Left hindlimb (tissue), 1 donor: ENCODE measurements around the gene PCIF1.
"Not testable (repeated sequence)": the region's sequence is repeated elsewhere in the genome, so short reads cannot be mapped to it uniquely, and the experiment has no call there.

Source experiments
- DNase-seq: peaks from one replicate; pipeline ENCODE4 v3.0.0-alpha.2; 2018

The PCIF1 gene

DNA sequence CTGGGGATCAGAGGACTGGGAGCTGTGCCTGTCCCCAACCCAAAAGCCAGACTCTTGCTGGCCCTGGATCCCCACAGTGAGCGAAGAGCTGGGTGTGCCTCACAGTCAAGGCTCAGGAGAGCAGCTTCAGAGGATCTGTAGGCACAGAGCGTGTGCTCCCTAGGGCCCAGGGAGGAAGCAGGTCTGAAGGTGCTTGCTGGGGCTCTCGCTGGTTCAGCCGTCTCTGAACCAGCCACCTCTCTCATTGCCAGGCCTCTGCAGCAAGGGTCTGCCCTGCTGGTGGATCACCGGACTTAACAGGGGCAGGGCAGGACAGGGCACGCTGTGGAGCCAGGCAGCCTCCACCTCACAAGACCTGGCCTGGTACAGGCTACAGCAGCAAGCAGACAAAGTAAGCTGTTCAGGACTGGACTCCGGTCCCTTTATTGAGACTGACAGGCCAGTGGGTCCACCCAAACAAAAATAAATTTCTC, 13.8 kb downstream of the PCIF1 start:
- DNase-seq = no peak

DNA sequence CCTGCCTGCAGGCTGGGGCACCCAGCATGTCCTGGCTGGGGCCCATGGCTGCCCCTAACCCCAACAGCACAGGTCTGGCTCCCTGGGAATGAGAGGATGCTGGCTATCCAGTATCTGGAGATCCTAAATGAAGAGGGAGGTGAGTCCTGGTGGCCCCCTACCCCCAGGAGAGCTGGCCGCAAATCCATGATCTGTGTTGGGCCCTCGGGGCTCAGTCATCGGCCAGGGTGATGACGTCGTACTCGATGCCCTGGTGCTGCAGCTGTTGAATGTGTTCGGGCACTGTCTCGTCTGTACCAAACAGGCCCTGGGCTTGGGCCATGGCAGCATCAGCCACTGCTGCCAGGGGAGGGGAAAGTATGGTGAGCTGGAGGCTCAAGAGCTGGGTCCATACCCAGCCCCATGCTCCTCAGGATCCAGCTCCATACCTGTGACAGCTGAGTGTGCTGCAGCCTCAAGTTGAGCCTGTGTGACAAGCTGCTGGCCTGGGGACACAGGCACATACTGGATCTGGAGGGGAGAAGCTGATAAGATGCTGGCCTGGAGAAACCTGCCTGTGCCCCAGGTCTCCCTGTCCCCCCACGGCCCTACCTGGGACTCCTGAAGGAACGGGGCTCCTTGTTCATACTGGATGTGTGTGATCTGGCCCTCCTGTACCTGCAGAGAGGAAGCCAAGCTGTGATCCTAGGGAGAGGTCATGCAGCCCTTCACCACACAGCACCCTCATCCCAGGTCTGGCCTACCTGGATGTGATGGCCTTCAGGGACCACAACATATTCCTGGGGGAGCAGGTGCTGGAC, 14.5 kb downstream of the PCIF1 start:
- DNase-seq = no peak

DNA sequence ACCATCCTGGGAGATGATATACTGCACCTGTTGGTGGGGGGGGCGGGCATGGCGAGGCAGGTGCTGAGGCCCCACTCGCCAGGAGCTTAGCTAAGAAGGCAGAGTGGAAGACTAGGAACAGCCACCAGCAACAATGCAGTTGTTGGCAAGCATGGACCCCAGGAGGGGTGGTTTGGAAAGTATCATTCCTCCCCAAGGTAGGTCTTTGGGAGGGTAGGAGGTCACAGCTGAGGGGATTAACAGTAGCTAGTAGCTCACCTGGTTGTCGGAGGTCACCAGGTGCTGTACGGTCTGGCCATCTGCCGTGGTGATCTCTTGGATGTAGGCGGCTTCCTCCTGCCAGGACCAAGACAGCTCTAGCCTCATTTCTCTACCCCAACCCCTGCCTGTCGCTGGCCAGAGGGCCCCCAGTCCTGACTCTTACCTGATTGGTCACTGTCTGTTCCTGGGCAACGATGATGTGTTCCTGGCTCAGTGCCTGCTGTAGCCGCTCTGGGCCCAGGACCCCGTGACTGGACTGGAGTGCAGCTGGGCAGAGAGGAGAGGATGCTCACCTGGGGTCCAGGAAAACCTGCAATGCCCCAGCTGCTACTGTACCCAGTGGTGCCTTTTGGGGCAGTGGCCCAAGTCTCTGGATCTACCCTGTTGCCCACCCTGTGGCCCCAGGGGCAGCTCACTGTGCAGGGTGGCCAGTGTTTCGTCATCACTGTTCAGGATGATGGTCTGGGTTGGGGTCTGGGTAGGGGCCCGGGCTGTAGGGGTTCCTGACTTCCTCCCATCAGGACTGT, 15.3 kb downstream of the PCIF1 start:
- no peak for DNase-seq

DNA sequence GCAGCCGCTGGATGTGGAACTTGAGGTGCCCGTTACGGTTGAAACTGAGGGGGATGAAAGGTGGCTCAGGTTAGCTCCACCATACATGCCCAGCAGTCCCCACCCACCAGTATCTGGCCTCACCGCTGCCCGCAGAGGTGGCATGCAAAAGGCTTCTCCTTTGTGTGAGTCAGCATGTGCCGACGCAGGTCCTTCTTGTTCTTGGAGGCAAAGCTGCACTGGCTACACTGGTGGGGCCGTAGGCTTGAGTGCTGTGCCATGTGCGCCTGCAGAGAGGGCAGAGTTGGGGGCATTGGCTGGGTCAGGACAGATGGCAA, 15.8 kb downstream of the PCIF1 start:
- DNase-seq = no peak

- no peak for DNase-seq
Measured at GRCh38 chr20:45951925-45952834, 17.7 kb downstream of the PCIF1 start.

GRCh38 chr20:45952861-45953260, 18.4 kb downstream of the PCIF1 start:
- DNase-seq = no peak

- no peak for DNase-seq
Measured at GRCh38 chr20:45953672-45954071, 19.2 kb downstream of the PCIF1 start.

DNA sequence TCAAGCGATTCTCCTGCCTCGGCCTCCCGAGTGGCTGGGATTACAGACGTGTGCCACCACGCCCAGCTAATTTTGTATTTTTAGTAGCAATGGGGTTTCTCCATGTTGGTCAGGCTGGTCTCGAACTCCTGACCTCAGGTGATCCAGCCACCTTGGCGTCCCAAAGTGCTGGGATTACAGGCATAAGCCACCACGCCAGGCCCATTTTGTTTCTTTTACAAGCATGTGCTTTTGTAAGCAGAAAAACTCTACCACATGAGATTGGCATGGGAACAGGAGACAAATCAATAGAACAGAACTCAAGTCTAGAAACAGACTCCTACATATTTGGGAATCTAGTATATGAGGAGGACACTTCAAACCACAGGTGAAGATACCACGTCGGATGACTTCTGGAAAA, 21.8 kb downstream of the PCIF1 start:
- DNase-seq = not testable (repeated sequence)

DNA sequence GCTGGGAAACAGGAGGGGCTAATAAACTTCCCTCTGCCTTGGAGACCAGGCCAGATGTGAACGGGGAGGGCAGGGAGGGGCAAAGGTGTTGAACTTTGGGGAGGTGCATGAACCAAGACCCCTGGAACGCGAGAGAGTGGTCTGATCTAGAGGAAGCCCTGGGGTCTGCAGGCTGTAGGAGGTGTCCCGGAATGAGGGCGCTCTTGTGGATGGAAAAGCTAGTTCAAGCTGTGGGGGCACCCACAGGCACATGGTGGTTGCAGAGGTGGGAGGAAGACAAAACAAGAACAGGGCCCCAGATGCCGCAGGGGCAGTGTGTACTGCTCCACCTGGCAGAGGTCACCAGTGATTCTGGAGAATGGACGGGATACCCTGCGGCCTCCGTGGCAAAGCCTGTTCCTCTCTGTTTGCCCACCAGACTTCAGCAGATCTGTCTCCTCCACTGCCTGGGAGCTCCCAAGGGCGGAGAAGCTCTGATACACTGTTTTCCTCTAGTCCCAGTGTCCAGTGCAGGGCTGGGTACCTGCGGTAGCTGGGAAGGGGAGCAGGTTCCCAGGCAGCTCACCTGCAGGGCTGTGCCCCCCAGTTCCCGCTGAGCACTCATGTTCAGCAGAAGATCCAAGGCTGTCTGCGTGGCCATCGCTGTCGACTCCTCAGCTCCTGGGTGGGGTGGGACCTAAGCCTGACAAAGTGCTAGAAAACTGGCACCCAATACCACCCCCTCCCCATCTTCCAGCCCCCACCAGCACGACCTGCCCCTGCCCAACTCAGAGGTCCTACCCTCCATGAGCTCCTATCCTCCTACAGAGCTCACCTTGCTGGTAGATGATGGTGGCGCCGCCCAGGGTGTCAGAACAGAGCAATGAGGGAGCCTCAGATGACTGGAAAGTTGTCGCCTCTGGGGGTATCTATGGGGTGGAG, 22.8 kb downstream of the PCIF1 start:
- no peak for DNase-seq

GRCh38 chr20:45958593-45958992, 24.1 kb downstream of the PCIF1 start:
- no peak for DNase-seq

- DNase-seq = peak; percentile 1
Measured at GRCh38 chr20:45959126-45959525, 24.6 kb downstream of the PCIF1 start.

- peak; percentile 26 for DNase-seq
Measured at GRCh38 chr20:45959956-45960630, 25.6 kb downstream of the PCIF1 start.

DNA sequence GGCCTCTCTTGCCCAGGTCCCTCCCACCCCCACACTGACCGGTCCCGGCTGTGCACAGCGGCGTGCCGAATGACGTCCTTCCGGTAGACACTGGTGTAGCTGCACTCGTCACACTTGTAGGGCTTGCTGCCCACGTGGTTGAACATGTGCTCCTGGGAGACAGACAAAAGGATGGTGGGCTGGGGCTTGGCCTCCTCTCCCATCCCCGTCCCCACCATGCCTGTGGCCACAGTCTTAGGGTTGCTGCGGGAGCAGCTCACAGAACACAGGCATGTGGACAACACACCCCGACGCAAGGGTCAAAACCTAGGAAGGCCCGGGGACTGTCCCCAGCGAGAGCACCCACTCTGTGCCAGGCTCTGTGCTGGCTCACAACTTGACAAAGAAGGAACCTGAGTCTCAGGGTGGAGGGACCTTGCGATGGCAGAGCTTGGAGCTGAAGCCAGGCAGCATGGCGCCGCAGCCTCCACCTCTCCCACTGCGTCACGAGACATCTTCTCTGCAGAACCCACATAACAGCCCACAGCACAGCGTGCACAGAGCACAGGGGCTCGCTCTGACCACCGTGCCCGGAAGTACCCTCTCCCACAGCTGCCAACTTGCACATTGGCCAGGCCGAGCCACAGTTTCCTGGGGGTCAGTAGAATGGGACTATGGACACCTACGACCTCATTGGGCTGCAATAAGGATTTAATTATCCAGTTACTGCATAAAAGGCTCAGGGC, 27.7 kb downstream of the PCIF1 start:
- peak; percentile 31 for DNase-seq

- DNase-seq = peak; percentile 29
Measured at GRCh38 chr20:45963059-45964005, 28.8 kb downstream of the PCIF1 start.

DNA sequence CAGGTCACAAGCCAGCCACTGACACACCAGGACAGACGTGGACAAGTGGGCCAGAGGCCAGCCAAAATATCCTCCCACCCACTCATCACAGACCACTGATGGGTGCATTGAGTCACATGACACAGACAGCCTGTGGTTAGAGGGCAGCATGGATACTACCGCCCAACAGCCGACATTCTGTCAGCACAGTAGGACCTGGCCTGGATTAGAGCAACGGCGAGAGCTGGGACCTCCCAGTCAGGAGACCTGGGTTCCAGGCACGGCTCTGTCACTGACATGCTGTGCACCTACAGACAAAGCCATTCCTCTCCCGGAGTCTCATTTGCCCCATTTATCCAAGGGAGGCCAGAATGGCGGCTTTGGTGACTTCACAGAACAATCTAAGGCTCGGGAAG, 29.5 kb downstream of the PCIF1 start:
- no peak for DNase-seq

- no peak for DNase-seq
Measured at GRCh38 chr20:45965169-45966002, 30.9 kb downstream of the PCIF1 start.

GRCh38 chr20:45967551-45968080, 33.1 kb downstream of the PCIF1 start:
- DNase-seq = no peak

- no peak for DNase-seq
Measured at GRCh38 chr20:45968081-45968671, 33.7 kb downstream of the PCIF1 start.
